Panc1 (cell line): ENCODE data around the gene MLEC. TPM values are rescaled to one million over a fixed set of nuclear protein-coding genes. Genes with fewer than 3 reads are reported as not detected.

ENCODE experiments used
- ATAC-seq: fragments of 200-7000 bp; cut with Tn5 transposase; 2 replicates; pipeline ENCODE4 v1.9.1; 2020; ENCODE audit warnings: mild to moderate bottlenecking, moderate library complexity
- BruUV-seq: library from RNA; stranded (reverse); fragments of 400-500 nt; replicated peaks from 2 replicates; lab custom pipeline; 2021; lab: Mats Ljungman, UMichigan
- CTCF ChIA-PET: fragments of 300-600 bp; sonication (Branson Sonifier 250); formaldehyde crosslinking; loops from one replicate; lab custom pipeline; 2022; ENCODE audit warnings: antibody characterized with exemption; lab: Charles Lee
- POLR2A ChIA-PET: fragments of 300-600 bp; sonication (Branson Sonifier 250); formaldehyde crosslinking; loops from one replicate; lab custom pipeline; 2022; ENCODE audit warnings: antibody characterized with exemption; lab: Charles Lee
- DNase-seq: peaks from one replicate; pipeline ENCODE4 v3.0.0-alpha.2; 2010; ENCODE audit warnings: low read depth, low spot score
- H3K27ac ChIP-seq: 2 replicates; pipeline ENCODE4 v1.5.1; 2011; ENCODE audit warnings: mild to moderate bottlenecking, low read length, inconsistent platforms
- H3K27me3 ChIP-seq: fragments of 200-500 bp; sonication (Bioruptor generic); 2 replicates; pipeline ENCODE4 v1.6.0; 2014; ENCODE audit warnings: low read length, inconsistent platforms; ENCODE audit not compliant: control insufficient read depth, insufficient read depth
- H3K36me3 ChIP-seq: fragments of 200-500 bp; sonication (Bioruptor generic); 2 replicates; pipeline ENCODE4 v1.5.1; 2014; ENCODE audit warnings: inconsistent platforms, mild to moderate bottlenecking, low read length, moderate library complexity; ENCODE audit not compliant: control insufficient read depth, insufficient read depth
- H3K4me1 ChIP-seq: 2 replicates; pipeline ENCODE4 v1.5.1; 2011; ENCODE audit warnings: inconsistent platforms, mild to moderate bottlenecking, low read length, moderate library complexity; ENCODE audit not compliant: control insufficient read depth, insufficient read depth
- H3K4me3 ChIP-seq, 2 experiments: 2 replicates each; pipeline ENCODE4 v1.5.1; 2011 to 2012; ENCODE audit warnings: low read depth in 2 of 2, low read length in 2 of 2, mild to moderate bottlenecking in 2 of 2, inconsistent platforms in 1 of 2, moderate library complexity in 1 of 2
- H3K9me3 ChIP-seq: fragments of 200-500 bp; sonication (Bioruptor generic); 2 replicates; pipeline ENCODE4 v1.5.1; 2014; ENCODE audit warnings: low read depth, mild to moderate bottlenecking, inconsistent platforms, low read length, moderate library complexity; ENCODE audit not compliant: control insufficient read depth, insufficient read depth
- POLR2AphosphoS5 ChIP-seq: IDR thresholded peaks from 2 replicates; pipeline ENCODE4 v1.6.1; 2012; ENCODE audit warnings: mild to moderate bottlenecking, low read depth, low read length, moderate library complexity
- SIN3A ChIP-seq: IDR thresholded peaks from 2 replicates; pipeline ENCODE4 v1.6.1; 2012; ENCODE audit warnings: low read depth, mild to moderate bottlenecking, low read length, moderate library complexity, borderline replicate concordance; ENCODE audit not compliant: insufficient read depth
- TCF7L2 ChIP-seq: IDR thresholded peaks from 2 replicates; pipeline ENCODE4 v1.6.1; 2011; ENCODE audit warnings: mild to moderate bottlenecking, low read depth, low read length, inconsistent platforms
- in situ Hi-C: cut with HindIII; loops from 2 replicates; pipeline ENCODE4 v1.10.0; 2016; ENCODE audit warnings: low sequenced_read_pairs, low pct_unique_long_range_greater_than_20kb
- intact Hi-C: fragments of 100-400 bp; cut with micrococcal nuclease; formaldehyde crosslinking; loops from one replicate; pipeline ENCODE4 v1.10.0; 2022; ENCODE audit not compliant: unreplicated experiment
- total RNA-seq: library from RNA; stranded (reverse); gene quantifications from one replicate; pipeline ENCODE4 v1.2.1, GENCODE V29; 2021; ENCODE audit not compliant: unreplicated experiment
- TF ChIP-seq, protein P1 (sequence below), 2 experiments: IDR thresholded peaks; 2 replicates each; pipeline ENCODE4 v1.6.1; 2011 to 2012; ENCODE audit warnings: low read depth in 2 of 2, control low read depth in 1 of 2, low read length in 1 of 2, mild to moderate bottlenecking in 1 of 2, moderate library complexity in 1 of 2; ENCODE audit not compliant: insufficient read depth in 1 of 2
- TF ChIP-seq, protein P2 (sequence below): fragments of 450-650 bp; IDR thresholded peaks from 2 replicates; pipeline ENCODE4 v1.5.1; 2017; ENCODE audit warnings: mild to moderate bottlenecking

MLEC gene
- total RNA-seq, 1 experiment from 2014 or later = 171 TPM

DNA sequence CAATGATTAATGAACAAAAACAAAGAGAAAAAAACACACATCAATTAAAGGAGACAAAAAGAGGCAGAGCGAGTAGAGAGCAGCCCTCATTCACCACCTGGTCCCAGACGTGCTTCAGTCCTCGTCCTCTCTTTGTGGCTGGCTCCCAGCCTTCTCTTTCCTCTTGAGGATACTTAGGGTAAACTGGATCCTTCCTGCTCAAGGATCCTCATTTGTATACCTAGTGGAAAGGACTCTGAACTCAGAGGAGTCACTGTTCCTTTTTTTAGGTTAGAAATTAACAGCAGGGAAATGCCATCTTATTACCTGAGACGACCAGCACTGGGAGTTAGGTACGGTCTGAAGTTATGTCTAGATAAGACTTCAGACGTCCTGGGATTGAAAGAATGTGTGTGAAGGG, 9.7 kb downstream of the MLEC start:
- DNase-seq (no peak), ATAC-seq (no peak)
- in situ Hi-C loops = no loop called here
- BruUV-seq = no TSS peak
- Histone ChIP-seq H3K27ac (no peak overlapping the region), H3K4me1 (peaks cover 5% of the 10 kb centered on the region; the same call in 1 of the 2 replicates), H3K27me3 (no peaks in the 10 kb centered on the region), H3K4me3 (no peak overlapping the region), H3K9me3 (no peaks in the 10 kb centered on the region), H3K36me3 (peaks cover 17% of the 10 kb centered on the region)
- POLR2A ChIA-PET = no interaction called here
- CTCF ChIA-PET = no interaction called here
- intact Hi-C loops = no loop called here
- TF ChIP-seq, protein P1, sequence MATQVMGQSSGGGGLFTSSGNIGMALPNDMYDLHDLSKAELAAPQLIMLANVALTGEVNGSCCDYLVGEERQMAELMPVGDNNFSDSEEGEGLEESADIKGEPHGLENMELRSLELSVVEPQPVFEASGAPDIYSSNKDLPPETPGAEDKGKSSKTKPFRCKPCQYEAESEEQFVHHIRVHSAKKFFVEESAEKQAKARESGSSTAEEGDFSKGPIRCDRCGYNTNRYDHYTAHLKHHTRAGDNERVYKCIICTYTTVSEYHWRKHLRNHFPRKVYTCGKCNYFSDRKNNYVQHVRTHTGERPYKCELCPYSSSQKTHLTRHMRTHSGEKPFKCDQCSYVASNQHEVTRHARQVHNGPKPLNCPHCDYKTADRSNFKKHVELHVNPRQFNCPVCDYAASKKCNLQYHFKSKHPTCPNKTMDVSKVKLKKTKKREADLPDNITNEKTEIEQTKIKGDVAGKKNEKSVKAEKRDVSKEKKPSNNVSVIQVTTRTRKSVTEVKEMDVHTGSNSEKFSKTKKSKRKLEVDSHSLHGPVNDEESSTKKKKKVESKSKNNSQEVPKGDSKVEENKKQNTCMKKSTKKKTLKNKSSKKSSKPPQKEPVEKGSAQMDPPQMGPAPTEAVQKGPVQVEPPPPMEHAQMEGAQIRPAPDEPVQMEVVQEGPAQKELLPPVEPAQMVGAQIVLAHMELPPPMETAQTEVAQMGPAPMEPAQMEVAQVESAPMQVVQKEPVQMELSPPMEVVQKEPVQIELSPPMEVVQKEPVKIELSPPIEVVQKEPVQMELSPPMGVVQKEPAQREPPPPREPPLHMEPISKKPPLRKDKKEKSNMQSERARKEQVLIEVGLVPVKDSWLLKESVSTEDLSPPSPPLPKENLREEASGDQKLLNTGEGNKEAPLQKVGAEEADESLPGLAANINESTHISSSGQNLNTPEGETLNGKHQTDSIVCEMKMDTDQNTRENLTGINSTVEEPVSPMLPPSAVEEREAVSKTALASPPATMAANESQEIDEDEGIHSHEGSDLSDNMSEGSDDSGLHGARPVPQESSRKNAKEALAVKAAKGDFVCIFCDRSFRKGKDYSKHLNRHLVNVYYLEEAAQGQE (IDR thresholded peaks at IDR 0.05; ENCODE audit: insufficient read depth in 1 of 2, low read depth in 2 of 2, low read length in 1 of 2) = no peak
- no peak for TF ChIP-seq TCF7L2
- no peak for TF ChIP-seq POLR2AphosphoS5
- TF ChIP-seq SIN3A = no peak
- TF ChIP-seq, protein P2, sequence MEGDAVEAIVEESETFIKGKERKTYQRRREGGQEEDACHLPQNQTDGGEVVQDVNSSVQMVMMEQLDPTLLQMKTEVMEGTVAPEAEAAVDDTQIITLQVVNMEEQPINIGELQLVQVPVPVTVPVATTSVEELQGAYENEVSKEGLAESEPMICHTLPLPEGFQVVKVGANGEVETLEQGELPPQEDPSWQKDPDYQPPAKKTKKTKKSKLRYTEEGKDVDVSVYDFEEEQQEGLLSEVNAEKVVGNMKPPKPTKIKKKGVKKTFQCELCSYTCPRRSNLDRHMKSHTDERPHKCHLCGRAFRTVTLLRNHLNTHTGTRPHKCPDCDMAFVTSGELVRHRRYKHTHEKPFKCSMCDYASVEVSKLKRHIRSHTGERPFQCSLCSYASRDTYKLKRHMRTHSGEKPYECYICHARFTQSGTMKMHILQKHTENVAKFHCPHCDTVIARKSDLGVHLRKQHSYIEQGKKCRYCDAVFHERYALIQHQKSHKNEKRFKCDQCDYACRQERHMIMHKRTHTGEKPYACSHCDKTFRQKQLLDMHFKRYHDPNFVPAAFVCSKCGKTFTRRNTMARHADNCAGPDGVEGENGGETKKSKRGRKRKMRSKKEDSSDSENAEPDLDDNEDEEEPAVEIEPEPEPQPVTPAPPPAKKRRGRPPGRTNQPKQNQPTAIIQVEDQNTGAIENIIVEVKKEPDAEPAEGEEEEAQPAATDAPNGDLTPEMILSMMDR = no peak

DNA sequence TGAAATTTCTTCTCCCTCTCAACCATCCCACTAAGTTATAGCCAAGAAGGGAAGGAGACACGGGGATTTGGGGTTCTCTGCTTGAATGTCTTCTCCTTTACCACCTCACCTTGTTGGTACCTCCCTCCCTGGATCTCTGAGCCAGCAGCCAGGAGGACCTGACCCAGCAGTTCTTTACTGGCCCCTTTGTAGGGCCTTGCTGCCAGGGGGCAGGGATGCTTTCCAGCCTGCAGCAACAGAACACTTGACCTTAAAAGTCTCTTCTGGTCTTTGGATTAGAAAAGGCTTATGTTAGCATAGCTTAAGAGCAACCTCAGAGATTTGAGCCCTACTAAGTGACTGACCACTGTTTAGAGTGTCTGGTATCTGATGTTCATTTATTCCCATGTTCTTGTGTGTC, 10.4 kb downstream of the MLEC start:
- Histone ChIP-seq H3K4me1 (peaks cover 2% of the 10 kb centered on the region; the same call in 1 of the 2 replicates), H3K4me3 (no peak overlapping the region), H3K36me3 (peaks cover 17% of the 10 kb centered on the region), H3K27ac (no peak overlapping the region), H3K9me3 (no peaks in the 10 kb centered on the region), H3K27me3 (no peaks in the 10 kb centered on the region)
- POLR2A ChIA-PET = no interaction called here
- in situ Hi-C loops (no loop called here), intact Hi-C loops (no loop called here)
- TF ChIP-seq, protein P1 (IDR thresholded peaks at IDR 0.05; ENCODE audit: insufficient read depth in 1 of 2, low read depth in 2 of 2, low read length in 1 of 2) = no peak
- TF ChIP-seq TCF7L2 (no peak), SIN3A (no peak), POLR2AphosphoS5 (no peak)
- TF ChIP-seq, protein P2 = no peak
- no TSS peak for BruUV-seq
- CTCF ChIA-PET = interaction anchor here (0.5 kb wide), 1 partner anchor 218 kb away, joined by 5 read pairs; no protein-coding TSS in a partner anchor
- ATAC-seq (no peak), DNase-seq (no peak)
